ENCODE data around the gene GCNT1.

- TF ChIP-seq CTCF (IDR thresholded peaks at IDR 0.05) (no peak), EZH2 (IDR thresholded peaks at IDR 0.05; ENCODE audit: borderline replicate concordance, insufficient read depth, low read depth, low read length, poor library complexity, severe bottlenecking) (no peak)
Observed at GRCh38 chr9:76462126-76462525, 3.1 kb downstream of the GCNT1 start.
